SU-DHL-6 (cell line): ENCODE results near the gene IP6K3.

Experiments used
- EZH2phosphoT487 ChIP-seq: fragments of 200-600 bp; sonication (generic), shearing (Covaris generic); conservative IDR thresholded peaks from 2 replicates; pipeline ENCODE4 v1.6.1; 2018; ENCODE audit warnings: mild to moderate bottlenecking, antibody characterized with exemption, low read length, moderate library complexity, mixed read lengths
- TF ChIP-seq, protein P1 (sequence below): fragments of 200-600 bp; sonication (generic); IDR thresholded peaks from one replicate; pipeline ENCODE4 v1.5.1; 2017; ENCODE audit warnings: antibody characterized with exemption, mild to moderate bottlenecking, low read length, moderate library complexity; ENCODE audit not compliant: insufficient read depth, poor library complexity, severe bottlenecking

DNA sequence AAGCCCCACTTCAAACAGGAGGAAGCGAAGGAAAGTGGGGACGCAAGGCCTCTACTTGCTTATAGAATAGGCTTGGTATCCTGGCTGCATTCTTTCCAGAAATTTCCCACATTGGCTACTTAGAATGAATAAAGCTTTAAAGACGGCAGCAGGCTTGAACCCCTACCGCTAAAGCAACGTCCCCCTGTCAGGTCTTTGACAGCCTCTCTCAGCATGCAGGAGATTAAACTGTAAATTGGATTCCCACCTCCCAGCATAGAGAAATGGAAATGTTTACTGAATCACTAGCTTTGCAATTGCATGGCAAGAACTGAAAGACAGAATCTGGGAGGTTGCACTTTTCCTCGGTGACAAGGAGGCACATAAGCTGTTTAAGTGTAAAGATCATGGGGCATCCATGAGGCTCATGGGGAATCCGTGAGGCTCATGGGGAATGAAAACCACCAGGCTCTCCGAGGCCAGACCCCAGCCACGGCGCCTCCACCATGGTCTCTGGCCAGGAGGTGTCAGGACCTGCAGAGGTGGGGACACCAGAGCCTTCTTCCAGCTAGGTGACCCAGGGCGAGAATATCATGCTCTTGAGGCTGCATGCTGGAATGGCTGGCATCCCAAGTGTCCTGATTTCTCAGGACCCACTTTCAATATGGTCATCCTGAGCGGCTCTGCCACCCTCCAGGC lies 31.9 kb upstream of the IP6K3 start:
- TF ChIP-seq, protein P1, sequence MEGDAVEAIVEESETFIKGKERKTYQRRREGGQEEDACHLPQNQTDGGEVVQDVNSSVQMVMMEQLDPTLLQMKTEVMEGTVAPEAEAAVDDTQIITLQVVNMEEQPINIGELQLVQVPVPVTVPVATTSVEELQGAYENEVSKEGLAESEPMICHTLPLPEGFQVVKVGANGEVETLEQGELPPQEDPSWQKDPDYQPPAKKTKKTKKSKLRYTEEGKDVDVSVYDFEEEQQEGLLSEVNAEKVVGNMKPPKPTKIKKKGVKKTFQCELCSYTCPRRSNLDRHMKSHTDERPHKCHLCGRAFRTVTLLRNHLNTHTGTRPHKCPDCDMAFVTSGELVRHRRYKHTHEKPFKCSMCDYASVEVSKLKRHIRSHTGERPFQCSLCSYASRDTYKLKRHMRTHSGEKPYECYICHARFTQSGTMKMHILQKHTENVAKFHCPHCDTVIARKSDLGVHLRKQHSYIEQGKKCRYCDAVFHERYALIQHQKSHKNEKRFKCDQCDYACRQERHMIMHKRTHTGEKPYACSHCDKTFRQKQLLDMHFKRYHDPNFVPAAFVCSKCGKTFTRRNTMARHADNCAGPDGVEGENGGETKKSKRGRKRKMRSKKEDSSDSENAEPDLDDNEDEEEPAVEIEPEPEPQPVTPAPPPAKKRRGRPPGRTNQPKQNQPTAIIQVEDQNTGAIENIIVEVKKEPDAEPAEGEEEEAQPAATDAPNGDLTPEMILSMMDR = no peak
- no peak for TF ChIP-seq EZH2phosphoT487
